Karpas-422 (cell line): ENCODE results near the gene GDF2. TPM values are rescaled to one million over a fixed set of nuclear protein-coding genes. Genes with fewer than 3 reads are reported as not detected.

Experiments
- DNase-seq: peaks from one replicate; pipeline ENCODE4 v3.0.0-alpha.2; 2015
- H2AFZ ChIP-seq: fragments of 200-600 bp; sonication (generic); 2 replicates; pipeline ENCODE4 v1.6.1; 2014; ENCODE audit warnings: antibody characterized with exemption, low read length, mixed read lengths
- H3K27ac ChIP-seq: fragments of 200-600 bp; sonication (generic); 2 replicates; pipeline ENCODE4 v1.5.1; 2014; ENCODE audit warnings: mild to moderate bottlenecking, low read length, moderate library complexity
- H3K27me3 ChIP-seq: fragments of 200-600 bp; sonication (generic); 2 replicates; pipeline ENCODE4 v1.6.1; 2014; ENCODE audit warnings: low read length, mixed read lengths
- H3K36me3 ChIP-seq: fragments of 200-600 bp; sonication (generic); 2 replicates; pipeline ENCODE4 v1.6.1; 2014; ENCODE audit warnings: low read length, mixed read lengths; ENCODE audit not compliant: insufficient read depth
- H3K4me1 ChIP-seq: fragments of 200-600 bp; sonication (generic); 2 replicates; pipeline ENCODE4 v1.6.1; 2014; ENCODE audit warnings: mild to moderate bottlenecking, low read length, mixed read lengths
- H3K4me2 ChIP-seq: fragments of 200-600 bp; sonication (generic); 2 replicates; pipeline ENCODE4 v1.6.1; 2014; ENCODE audit warnings: low read length, low read depth, mild to moderate bottlenecking; ENCODE audit not compliant: poor library complexity, severe bottlenecking
- H3K4me3 ChIP-seq: fragments of 200-600 bp; sonication (generic); 2 replicates; pipeline ENCODE4 v1.5.1; 2014; ENCODE audit warnings: mild to moderate bottlenecking, antibody characterized with exemption, low read length, mixed read lengths
- H3K79me2 ChIP-seq: fragments of 200-600 bp; sonication (generic); 2 replicates; pipeline ENCODE4 v1.6.1; 2014; ENCODE audit warnings: mild to moderate bottlenecking, low read length, mixed read lengths
- H3K9ac ChIP-seq: fragments of 200-600 bp; sonication (generic); 2 replicates; pipeline ENCODE4 v1.6.0; 2014; ENCODE audit warnings: low read length
- H3K9me2 ChIP-seq: fragments of 200-600 bp; sonication (generic), shearing (Covaris generic); replicated peaks from 2 replicates; pipeline ENCODE4 v1.6.0; 2014; ENCODE audit warnings: mild to moderate bottlenecking, low read length, moderate library complexity; ENCODE audit not compliant: insufficient read depth
- H3K9me3 ChIP-seq: fragments of 300-700, 200-600 bp; sonication (generic); 2 replicates; pipeline ENCODE4 v1.6.1; 2014; ENCODE audit warnings: low read length, mixed read lengths
- H4K20me1 ChIP-seq: fragments of 200-600 bp; sonication (generic); 2 replicates; pipeline ENCODE4 v1.6.1; 2014; ENCODE audit warnings: mild to moderate bottlenecking, antibody characterized with exemption, low read length, low read depth; ENCODE audit not compliant: insufficient read depth
- total RNA-seq: library from RNA; depleted of rRNA; stranded (reverse); fragments of >200 nt; shearing (Covaris generic); gene quantifications from 2 replicates; pipeline ENCODE4 v1.2.3, GENCODE V29; 2014; ENCODE audit warnings: low replicate concordance

GDF2 gene
- total RNA-seq, 1 experiment from 2014 or later: not detected

DNA sequence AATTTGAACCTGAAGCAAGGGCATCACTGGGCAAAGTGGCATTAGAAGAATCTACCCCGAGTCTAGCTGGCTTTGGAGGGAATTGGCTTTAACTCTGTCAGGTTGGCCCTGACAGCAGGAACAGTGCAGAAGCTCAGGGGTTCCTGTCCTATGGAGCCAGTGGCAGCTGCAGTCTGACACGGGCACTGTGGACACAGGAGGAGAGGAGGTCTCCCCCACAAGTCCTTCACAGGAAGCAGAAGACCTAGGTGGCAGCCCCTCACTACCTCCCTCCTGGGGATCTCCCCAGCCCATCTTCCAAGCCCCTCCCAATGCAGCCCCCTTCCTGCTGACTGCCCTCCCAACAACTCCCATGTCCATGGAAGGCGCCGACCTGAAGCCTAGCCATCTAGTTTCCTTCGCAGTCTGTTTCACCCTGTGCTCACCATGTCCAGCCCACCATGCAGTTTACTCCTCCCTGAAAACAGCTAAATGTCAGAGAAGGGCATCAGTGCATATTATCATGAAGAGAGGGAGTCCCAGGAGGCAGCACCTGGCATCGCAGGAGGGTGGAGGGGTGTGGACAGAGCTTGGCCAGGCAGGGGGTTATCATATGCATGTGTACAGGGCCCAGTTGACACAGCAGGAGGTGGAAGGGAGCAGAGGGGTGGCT, 40.1 kb upstream of the GDF2 start:
- Histone ChIP-seq H3K9me3 (no peaks in the 10 kb centered on the region), H3K4me1 (no peaks in the 10 kb centered on the region), H3K27ac (no peak overlapping the region), H3K36me3 (no peaks in the 10 kb centered on the region), H3K27me3 (no peaks in the 10 kb centered on the region), H4K20me1 (no peaks in the 10 kb centered on the region), H3K79me2 (no peaks in the 10 kb centered on the region), H2AFZ (no peak overlapping the region), H3K9ac (no peak overlapping the region), H3K4me2 (no peak overlapping the region), H3K9me2 (no peaks in the 10 kb centered on the region), H3K4me3 (no peak overlapping the region)
- DNase-seq: no peak

DNA sequence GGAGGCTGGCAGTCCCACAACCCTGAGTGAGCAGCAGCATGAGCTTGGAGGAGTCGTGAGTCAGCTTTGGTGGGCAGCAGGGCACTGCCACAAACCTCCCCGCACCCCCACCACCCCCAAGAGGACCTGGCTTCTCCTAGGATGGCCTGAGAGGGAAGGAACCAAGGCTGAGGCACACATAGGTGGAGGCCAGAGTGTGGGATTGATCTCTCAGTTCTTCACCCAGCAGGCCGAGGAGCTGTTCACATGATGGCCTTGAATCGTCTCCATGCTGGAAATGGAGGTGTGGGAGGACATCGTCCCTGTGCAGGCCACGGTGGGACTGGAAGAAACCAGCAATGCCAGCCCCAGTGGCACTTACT, 39.6 kb upstream of the GDF2 start:
- H4K20me1 ChIP-seq: no peaks in the 10 kb centered on the region
- H3K9ac ChIP-seq: no peak overlapping the region
- no peaks in the 10 kb centered on the region for H3K9me3 ChIP-seq
- no peaks in the 10 kb centered on the region for H3K79me2 ChIP-seq
- no peaks in the 10 kb centered on the region for H3K9me2 ChIP-seq
- no peak for DNase-seq
- no peaks in the 10 kb centered on the region for H3K4me1 ChIP-seq
- H3K27me3 ChIP-seq: no peaks in the 10 kb centered on the region
- H2AFZ ChIP-seq: no peak overlapping the region
- H3K27ac ChIP-seq: no peak overlapping the region
- H3K36me3 ChIP-seq: no peaks in the 10 kb centered on the region
- H3K4me3 ChIP-seq: no peak overlapping the region
- H3K4me2 ChIP-seq: no peak overlapping the region

- no peaks in the 10 kb centered on the region for H3K4me1 ChIP-seq
- H3K9me2 ChIP-seq: no peaks in the 10 kb centered on the region
- H3K27ac ChIP-seq: no peak overlapping the region
- no peak overlapping the region for H2AFZ ChIP-seq
- H4K20me1 ChIP-seq: no peaks in the 10 kb centered on the region
- H3K4me2 ChIP-seq: no peak overlapping the region
- H3K9me3 ChIP-seq: no peaks in the 10 kb centered on the region
- no peak overlapping the region for H3K9ac ChIP-seq
- H3K79me2 ChIP-seq: no peaks in the 10 kb centered on the region
- DNase-seq: no peak
- H3K27me3 ChIP-seq: no peaks in the 10 kb centered on the region
- no peaks in the 10 kb centered on the region for H3K36me3 ChIP-seq
- no peak overlapping the region for H3K4me3 ChIP-seq
Measured at GRCh38 chr10:47283101-47283630, 39.1 kb upstream of the GDF2 start.

GRCh38 chr10:47283848-47284247, 38.4 kb upstream of the GDF2 start:
- no peak overlapping the region for H3K4me2 ChIP-seq
- no peaks in the 10 kb centered on the region for H3K79me2 ChIP-seq
- H4K20me1 ChIP-seq: no peaks in the 10 kb centered on the region
- no peak for DNase-seq
- no peaks in the 10 kb centered on the region for H3K9me2 ChIP-seq
- no peak overlapping the region for H2AFZ ChIP-seq
- H3K27ac ChIP-seq: no peak overlapping the region
- no peaks in the 10 kb centered on the region for H3K9me3 ChIP-seq
- no peaks in the 10 kb centered on the region for H3K36me3 ChIP-seq
- no peak overlapping the region for H3K4me3 ChIP-seq
- no peaks in the 10 kb centered on the region for H3K27me3 ChIP-seq
- H3K4me1 ChIP-seq: no peaks in the 10 kb centered on the region
- H3K9ac ChIP-seq: no peak overlapping the region

- Histone ChIP-seq H2AFZ (no peak overlapping the region), H3K9me3 (no peaks in the 10 kb centered on the region), H3K27me3 (no peaks in the 10 kb centered on the region), H3K9ac (no peak overlapping the region), H3K27ac (no peak overlapping the region), H4K20me1 (no peaks in the 10 kb centered on the region), H3K9me2 (no peaks in the 10 kb centered on the region), H3K4me3 (no peak overlapping the region), H3K36me3 (no peaks in the 10 kb centered on the region), H3K79me2 (no peaks in the 10 kb centered on the region), H3K4me1 (no peaks in the 10 kb centered on the region), H3K4me2 (no peak overlapping the region)
- DNase-seq: no peak
Measured at GRCh38 chr10:47285381-47286115, 36.7 kb upstream of the GDF2 start.

- Histone ChIP-seq H3K36me3 (no peaks in the 10 kb centered on the region), H3K9ac (no peak overlapping the region), H3K9me3 (no peaks in the 10 kb centered on the region), H3K27me3 (no peaks in the 10 kb centered on the region), H2AFZ (no peak overlapping the region), H3K79me2 (no peaks in the 10 kb centered on the region), H3K4me2 (no peak overlapping the region), H3K4me3 (no peak overlapping the region), H4K20me1 (no peaks in the 10 kb centered on the region), H3K27ac (no peak overlapping the region), H3K4me1 (no peaks in the 10 kb centered on the region), H3K9me2 (no peaks in the 10 kb centered on the region)
- no peak for DNase-seq
Measured at GRCh38 chr10:47286116-47286505, 36.1 kb upstream of the GDF2 start.

DNA sequence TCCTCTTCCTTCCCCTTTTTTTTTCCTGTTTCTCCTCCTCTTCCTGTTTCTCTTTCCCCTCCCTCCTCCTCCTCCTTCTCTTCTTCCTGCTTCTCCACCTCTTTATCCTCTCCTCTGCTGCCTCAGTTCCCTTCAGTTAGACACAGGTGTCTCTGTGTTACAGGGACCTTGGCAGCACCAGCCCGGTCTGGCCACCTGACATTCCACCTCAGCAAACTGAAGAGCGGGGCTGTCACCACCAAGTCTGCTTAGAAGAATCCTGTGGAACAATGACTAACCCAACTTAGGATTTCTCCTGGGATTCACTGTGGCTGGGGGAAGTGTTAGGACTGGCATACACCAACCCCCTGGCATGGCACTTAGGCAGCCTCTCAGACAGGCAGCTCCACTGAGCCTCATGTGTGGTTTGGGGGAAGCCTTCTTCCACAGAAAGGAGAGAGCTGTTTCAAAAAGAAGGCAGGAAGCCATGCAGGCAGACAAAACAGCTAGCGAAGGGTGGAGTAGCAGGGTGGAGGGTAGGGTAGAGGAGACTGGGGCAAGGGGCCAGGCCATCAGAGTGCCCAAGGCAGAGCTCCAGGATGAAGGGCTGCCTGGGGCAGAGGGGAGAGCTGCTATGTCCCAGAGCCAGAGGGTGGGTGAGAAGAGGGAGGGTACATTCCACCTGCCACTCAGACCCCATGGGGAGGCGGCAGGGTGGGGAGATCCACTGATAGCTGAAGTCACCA, 35.5 kb upstream of the GDF2 start:
- no peak overlapping the region for H3K4me2 ChIP-seq
- no peaks in the 10 kb centered on the region for H3K4me1 ChIP-seq
- no peaks in the 10 kb centered on the region for H3K79me2 ChIP-seq
- H3K9ac ChIP-seq: no peak overlapping the region
- no peaks in the 10 kb centered on the region for H3K9me2 ChIP-seq
- no peaks in the 10 kb centered on the region for H3K36me3 ChIP-seq
- DNase-seq: no peak
- H3K27me3 ChIP-seq: no peaks in the 10 kb centered on the region
- H3K27ac ChIP-seq: no peak overlapping the region
- H4K20me1 ChIP-seq: no peaks in the 10 kb centered on the region
- H3K4me3 ChIP-seq: no peak overlapping the region
- H2AFZ ChIP-seq: no peak overlapping the region
- H3K9me3 ChIP-seq: no peaks in the 10 kb centered on the region

DNA sequence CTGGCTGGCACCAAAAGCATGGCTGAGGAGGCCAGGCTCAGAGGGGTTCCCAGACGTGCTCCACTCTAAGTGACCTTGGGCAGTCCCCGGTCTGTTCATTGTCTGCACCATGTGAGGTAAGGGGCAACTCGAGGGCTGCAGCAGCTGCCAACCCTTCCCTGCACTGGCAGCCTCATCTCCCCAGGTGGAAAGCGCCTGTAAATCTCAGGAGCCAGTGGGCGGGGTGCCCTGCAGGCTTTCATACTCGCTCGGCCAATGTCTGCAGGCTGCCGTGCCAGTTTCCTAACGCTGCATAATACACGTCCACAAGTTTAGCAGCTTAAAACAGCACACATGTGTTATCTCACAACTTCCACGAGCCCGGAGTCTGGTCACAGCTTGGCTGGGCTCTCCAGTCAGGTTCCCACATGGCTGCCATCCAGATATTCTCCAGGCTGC, 34.9 kb upstream of the GDF2 start:
- Histone ChIP-seq H2AFZ (no peak overlapping the region), H3K9ac (no peak overlapping the region), H3K9me2 (no peaks in the 10 kb centered on the region), H3K27ac (no peak overlapping the region), H3K36me3 (no peaks in the 10 kb centered on the region), H4K20me1 (no peaks in the 10 kb centered on the region), H3K9me3 (no peaks in the 10 kb centered on the region), H3K4me2 (no peak overlapping the region), H3K4me1 (no peaks in the 10 kb centered on the region), H3K27me3 (no peaks in the 10 kb centered on the region), H3K4me3 (no peak overlapping the region), H3K79me2 (no peaks in the 10 kb centered on the region)
- DNase-seq: no peak
